Gastrocnemius medialis (tissue), 4 donors: ENCODE data around the gene SCAMP1.

Experiments
- POLR2A ChIP-seq, 2 donors: fragments of 450-650 bp; IDR thresholded peaks; one replicate each; pipeline ENCODE4 v1.6.1; 2017; ENCODE audit warnings: antibody characterized with exemption in 2 of 2, mild to moderate bottlenecking in 2 of 2, moderate library complexity in 2 of 2
- TF ChIP-seq, protein P1 (sequence below), 5 experiments: fragments of 450-650 bp in 3 of 5; fragments of 200-600 bp in 2 of 5; sonication (generic) in 2 of 5; IDR thresholded peaks in 4 of 5; conservative IDR thresholded peaks in 1 of 5; 1 replicate in 4 of 5; 2 replicates in 1 of 5; pipeline ENCODE4 v1.5.1; 2016 to 2019; ENCODE audit warnings: antibody characterized with exemption in 5 of 5, mild to moderate bottlenecking in 3 of 5, moderate library complexity in 3 of 5

DNA sequence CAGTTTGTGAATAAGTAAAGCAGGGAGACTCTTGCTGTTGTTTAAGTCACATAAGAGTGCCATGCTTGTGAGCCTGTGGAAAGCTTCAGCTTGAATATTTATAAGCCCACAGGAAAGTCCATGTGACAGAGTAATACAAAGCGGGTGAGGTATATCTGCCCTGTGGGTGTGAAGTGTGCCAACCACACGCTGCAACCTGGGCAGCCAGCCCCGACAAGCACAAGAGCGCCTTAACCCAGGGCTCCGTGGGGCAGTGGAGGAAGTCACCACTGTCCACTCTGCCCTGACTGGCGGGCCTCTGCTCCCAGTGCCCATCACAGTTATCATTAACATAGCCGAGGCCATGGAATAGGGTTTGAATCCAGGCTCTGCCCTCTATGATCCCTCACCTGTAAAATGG, 132.2 kb downstream of the SCAMP1 start:
- TF ChIP-seq, protein P1, sequence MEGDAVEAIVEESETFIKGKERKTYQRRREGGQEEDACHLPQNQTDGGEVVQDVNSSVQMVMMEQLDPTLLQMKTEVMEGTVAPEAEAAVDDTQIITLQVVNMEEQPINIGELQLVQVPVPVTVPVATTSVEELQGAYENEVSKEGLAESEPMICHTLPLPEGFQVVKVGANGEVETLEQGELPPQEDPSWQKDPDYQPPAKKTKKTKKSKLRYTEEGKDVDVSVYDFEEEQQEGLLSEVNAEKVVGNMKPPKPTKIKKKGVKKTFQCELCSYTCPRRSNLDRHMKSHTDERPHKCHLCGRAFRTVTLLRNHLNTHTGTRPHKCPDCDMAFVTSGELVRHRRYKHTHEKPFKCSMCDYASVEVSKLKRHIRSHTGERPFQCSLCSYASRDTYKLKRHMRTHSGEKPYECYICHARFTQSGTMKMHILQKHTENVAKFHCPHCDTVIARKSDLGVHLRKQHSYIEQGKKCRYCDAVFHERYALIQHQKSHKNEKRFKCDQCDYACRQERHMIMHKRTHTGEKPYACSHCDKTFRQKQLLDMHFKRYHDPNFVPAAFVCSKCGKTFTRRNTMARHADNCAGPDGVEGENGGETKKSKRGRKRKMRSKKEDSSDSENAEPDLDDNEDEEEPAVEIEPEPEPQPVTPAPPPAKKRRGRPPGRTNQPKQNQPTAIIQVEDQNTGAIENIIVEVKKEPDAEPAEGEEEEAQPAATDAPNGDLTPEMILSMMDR (IDR thresholded peaks at IDR 0.05 in 4 of 5, conservative IDR thresholded peaks at IDR 0.05 in 1 of 5): no peak
- TF ChIP-seq POLR2A (IDR thresholded peaks at IDR 0.05): no peak
